H1 (cell line): Measurements from ENCODE around the gene TPPP. TPM values are rescaled to one million over a fixed set of nuclear protein-coding genes. Genes with fewer than 3 reads are reported as not detected.

Source experiments
- CTCF ChIA-PET: fragments of 300-600 bp; sonication (Branson Sonifier 250); formaldehyde crosslinking; loops from one replicate; lab custom pipeline; 2021; ENCODE audit not compliant: partially characterized antibody; lab: Charles Lee
- POLR2A ChIA-PET: fragments of 300-600 bp; sonication (Branson Sonifier 250); formaldehyde crosslinking; loops from one replicate; lab custom pipeline; 2021; ENCODE audit warnings: inconsistent platforms; ENCODE audit not compliant: partially characterized antibody; lab: Charles Lee
- DNase-seq, 2 experiments: peaks; one replicate each; pipeline versions ENCODE4 v3.0.0 to v3.0.0-alpha.2; 2010 to 2022; ENCODE audit warnings: low spot score in 2 of 2, low read depth in 1 of 2, mixed read lengths in 1 of 2
- FAIRE-seq: peaks from 2 replicates; lab custom pipeline; 2011; peaks lifted over from hg19 to GRCh38; lab: Jason Lieb, UNC
- H2AFZ ChIP-seq: 2 replicates; pipeline ENCODE4 v1.8.1; 2012; ENCODE audit warnings: low read length, inconsistent platforms
- H2AK5ac ChIP-seq: 2 replicates; pipeline ENCODE4 v1.6.1; 2013; ENCODE audit warnings: low read depth, low read length
- H2BK120ac ChIP-seq: replicated peaks from 2 replicates; pipeline ENCODE3; 2013; ENCODE audit warnings: low read depth, low read length, inconsistent platforms
- H2BK12ac ChIP-seq: 2 replicates; pipeline ENCODE4 v1.6.1; 2013; ENCODE audit warnings: low read depth, low read length
- H2BK15ac ChIP-seq: 2 replicates; pipeline ENCODE4 v1.6.1; 2013; ENCODE audit warnings: low read length
- H2BK20ac ChIP-seq: 2 replicates; pipeline ENCODE4 v1.6.1; 2013; ENCODE audit warnings: low read length
- H2BK5ac ChIP-seq: 2 replicates; pipeline ENCODE4 v1.6.1; 2013; ENCODE audit warnings: low read depth, low read length
- H3K14ac ChIP-seq: 2 replicates; pipeline ENCODE4 v1.6.1; 2013; ENCODE audit warnings: inconsistent platforms; ENCODE audit not compliant: insufficient read length
- H3K18ac ChIP-seq: 2 replicates; pipeline ENCODE4 v1.6.1; 2013; ENCODE audit warnings: low read length; ENCODE audit errors: extremely low read depth
- H3K23ac ChIP-seq: 2 replicates; pipeline ENCODE4 v1.6.1; 2013; ENCODE audit warnings: inconsistent platforms; ENCODE audit not compliant: insufficient read length
- H3K23me2 ChIP-seq: 2 replicates; pipeline ENCODE4 v1.6.1; 2013; ENCODE audit warnings: low read depth, low read length
- H3K27ac ChIP-seq: 2 replicates; pipeline ENCODE4 v1.6.1; 2011; ENCODE audit warnings: low read depth, low read length, inconsistent platforms
- H3K27me3 ChIP-seq, 4 experiments: replicated peaks in 1 of 4; 1 replicate in 1 of 4; 2 replicates in 3 of 4; pipeline versions ENCODE4 v1.6.1 to v1.8.1; 2011 to 2013; ENCODE audit warnings: low read length in 3 of 4, mild to moderate bottlenecking in 3 of 4, inconsistent platforms in 2 of 4, mixed read lengths in 2 of 4, moderate library complexity in 1 of 4; ENCODE audit not compliant: control insufficient read depth in 3 of 4, insufficient read depth in 3 of 4; ENCODE audit errors: extremely low read depth in 1 of 4
- H3K36me3 ChIP-seq, 4 experiments: 2 replicates each; pipeline versions ENCODE4 v1.6.1 to v1.8.1; 2011 to 2013; ENCODE audit warnings: mild to moderate bottlenecking in 4 of 4, low read length in 3 of 4, moderate library complexity in 2 of 4, control low read depth in 1 of 4, inconsistent platforms in 1 of 4; ENCODE audit not compliant: insufficient read depth in 4 of 4, control insufficient read depth in 2 of 4
- H3K4ac ChIP-seq: replicated peaks from 2 replicates; pipeline ENCODE3; 2013; ENCODE audit warnings: low read length, low read depth, mixed read lengths, inconsistent platforms; ENCODE audit not compliant: insufficient read length
- H3K4me1 ChIP-seq, 4 experiments: replicated peaks in 1 of 4; 1 replicate in 1 of 4; 2 replicates in 3 of 4; pipeline versions ENCODE4 v1.6.1 to v1.8.1; 2011 to 2013; ENCODE audit warnings: low read length in 3 of 4, inconsistent platforms in 2 of 4, mixed read lengths in 1 of 4; ENCODE audit not compliant: insufficient read depth in 4 of 4, control insufficient read depth in 3 of 4
- H3K4me2 ChIP-seq, 2 experiments: 2 replicates each; pipeline versions ENCODE4 v1.6.1 to v1.8.1; 2011 to 2013; ENCODE audit warnings: low read depth in 2 of 2, low read length in 2 of 2, control low read depth in 1 of 2, inconsistent platforms in 1 of 2, mild to moderate bottlenecking in 1 of 2; ENCODE audit not compliant: insufficient read depth in 1 of 2
- H3K4me3 ChIP-seq, 4 experiments: fragments of 200-600, 300-600 bp in 1 of 4; sonication (generic), shearing (Covaris generic), sonication (Bioruptor Twin) in 1 of 4; 2 replicates each; pipeline versions ENCODE4 v1.5.1 to v1.8.1; 2011 to 2016; ENCODE audit warnings: low read length in 4 of 4, low read depth in 3 of 4, control low read depth in 2 of 4, inconsistent platforms in 2 of 4, mild to moderate bottlenecking in 2 of 4, mixed read lengths in 1 of 4, moderate library complexity in 1 of 4; ENCODE audit not compliant: insufficient read depth in 2 of 4; ENCODE audit errors: extremely low read depth in 1 of 4
- H3K56ac ChIP-seq: replicated peaks from 2 replicates; pipeline ENCODE3; 2013; ENCODE audit warnings: low read depth, mild to moderate bottlenecking, mixed read lengths, low read length, inconsistent platforms; ENCODE audit not compliant: insufficient read length
- H3K79me1 ChIP-seq: 2 replicates; pipeline ENCODE4 v1.6.1; 2013; ENCODE audit warnings: low read depth, low read length, control low read depth
- H3K79me2 ChIP-seq, 2 experiments: 2 replicates each; pipeline versions ENCODE4 v1.6.1 to v1.8.1; 2012 to 2013; ENCODE audit warnings: low read length in 2 of 2, mild to moderate bottlenecking in 2 of 2, inconsistent platforms in 1 of 2; ENCODE audit not compliant: insufficient read depth in 2 of 2, control insufficient read depth in 1 of 2
- H3K9ac ChIP-seq, 4 experiments: replicated peaks in 1 of 4; 1 replicate in 1 of 4; 2 replicates in 3 of 4; pipeline versions ENCODE4 v1.6.1 to v1.8.1; 2011 to 2013; ENCODE audit warnings: low read depth in 3 of 4, low read length in 3 of 4, control low read depth in 2 of 4, mild to moderate bottlenecking in 2 of 4, moderate library complexity in 2 of 4, inconsistent platforms in 1 of 4; ENCODE audit errors: extremely low read depth in 1 of 4
- H3K9me3 ChIP-seq, 2 experiments: 2 replicates each; pipeline versions ENCODE4 v1.6.1 to v1.8.1; 2012 to 2013; ENCODE audit warnings: mild to moderate bottlenecking in 2 of 2, moderate library complexity in 2 of 2, control low read depth in 1 of 2, inconsistent platforms in 1 of 2, low read depth in 1 of 2, low read length in 1 of 2, mixed read lengths in 1 of 2; ENCODE audit not compliant: insufficient read depth in 2 of 2
- H4K20me1 ChIP-seq, 2 experiments: replicated peaks in 1 of 2; 2 replicates each; pipeline versions ENCODE3 to v1.8.1; 2011 to 2013; ENCODE audit warnings: inconsistent platforms in 2 of 2, low read length in 2 of 2, mild to moderate bottlenecking in 1 of 2; ENCODE audit not compliant: insufficient read depth in 2 of 2, control insufficient read depth in 1 of 2
- H4K5ac ChIP-seq: 2 replicates; pipeline ENCODE4 v1.6.1; 2013; ENCODE audit warnings: low read length, low read depth, mixed read lengths, inconsistent platforms; ENCODE audit not compliant: insufficient read length
- H4K8ac ChIP-seq: 2 replicates; pipeline ENCODE4 v1.8.0; 2013; ENCODE audit warnings: mild to moderate bottlenecking, moderate library complexity, low read length, inconsistent platforms; ENCODE audit not compliant: insufficient read depth; ENCODE audit errors: extremely low read depth
- H4K91ac ChIP-seq: replicated peaks from 2 replicates; pipeline ENCODE3; 2013; ENCODE audit warnings: low read length, mixed read lengths, inconsistent platforms; ENCODE audit not compliant: insufficient read length
- CBX8 ChIP-seq: fragments of 300-800, 300-1000 bp; sonication (generic); IDR thresholded peaks from 2 replicates; pipeline ENCODE4 v1.7.1; 2016; ENCODE audit warnings: low read depth, low read length, borderline replicate concordance
- EP300 ChIP-seq, 2 experiments: IDR thresholded peaks; 1 replicate in 1 of 2; 2 replicates in 1 of 2; pipeline ENCODE4 v1.6.1; 2011 to 2012; ENCODE audit warnings: low read depth in 2 of 2, low read length in 2 of 2, mild to moderate bottlenecking in 2 of 2, borderline replicate concordance in 1 of 2, inconsistent platforms in 1 of 2, moderate library complexity in 1 of 2
- HDAC6 ChIP-seq: IDR thresholded peaks from one replicate; pipeline ENCODE4 v1.7.1; 2012; ENCODE audit warnings: low read depth, mild to moderate bottlenecking, inconsistent platforms, low read length, moderate library complexity
- JUND ChIP-seq: IDR thresholded peaks from 2 replicates; pipeline ENCODE4 v1.6.1; 2011; ENCODE audit warnings: mild to moderate bottlenecking, improper control_type of control experiment, low read length
- KDM1A ChIP-seq: fragments of 200-600, 300-600 bp; sonication (generic); IDR thresholded peaks from 2 replicates; pipeline ENCODE4 v1.7.1; 2016; ENCODE audit warnings: mild to moderate bottlenecking, low read length, borderline replicate concordance
- MAFK ChIP-seq: IDR thresholded peaks from 2 replicates; pipeline ENCODE4 v1.6.1; 2012; ENCODE audit warnings: low read depth, mild to moderate bottlenecking, improper control_type of control experiment, low read length
- PHF8 ChIP-seq: fragments of 200-600 bp; sonication (generic); conservative IDR thresholded peaks from 2 replicates; pipeline ENCODE4 v1.7.1; 2012; ENCODE audit warnings: low read depth, mild to moderate bottlenecking, inconsistent platforms, low read length, moderate library complexity
- POLR2AphosphoS5 ChIP-seq: IDR thresholded peaks from 2 replicates; pipeline ENCODE4 v1.6.1; 2011; ENCODE audit warnings: low read depth, low read length
- RBBP5 ChIP-seq: IDR thresholded peaks from 2 replicates; pipeline ENCODE4 v1.7.1; 2012; ENCODE audit warnings: low read depth, mild to moderate bottlenecking, inconsistent platforms, low read length, moderate library complexity, borderline replicate concordance
- RNF2 ChIP-seq: fragments of 200-900, 300-1000 bp; sonication (generic); IDR thresholded peaks from 2 replicates; pipeline ENCODE4 v1.7.1; 2016; ENCODE audit warnings: borderline replicate concordance, low read depth, mild to moderate bottlenecking, antibody characterized with exemption, low read length; ENCODE audit not compliant: poor library complexity, severe bottlenecking; ENCODE audit errors: missing control alignments
- RXRA ChIP-seq: IDR thresholded peaks from 2 replicates; pipeline ENCODE4 v1.6.1; 2011; ENCODE audit warnings: low read depth, mild to moderate bottlenecking, low read length, moderate library complexity; ENCODE audit not compliant: insufficient read depth
- SP2 ChIP-seq: IDR thresholded peaks from 2 replicates; pipeline ENCODE4 v1.6.1; 2012; ENCODE audit warnings: mild to moderate bottlenecking, low read length, inconsistent platforms
- TEAD4 ChIP-seq: IDR thresholded peaks from 2 replicates; pipeline ENCODE4 v1.6.1; 2012; ENCODE audit warnings: low read depth, low read length, inconsistent platforms, mixed read lengths
- ZNF274 ChIP-seq: IDR thresholded peaks from 2 replicates; pipeline ENCODE4 v1.7.0; 2012; ENCODE audit warnings: low read length, borderline replicate concordance; ENCODE audit errors: extremely low read depth
- WGBS, 2 experiments: shearing (Covaris generic) in 1 of 2; methylation state at CpG; one replicate each; pipeline versions ENCODE4 v1.1.6 to v1.1.7; 2013 to 2015; ENCODE audit warnings: low lambda C conversion rate in 2 of 2, mixed read lengths in 2 of 2, inconsistent platforms in 1 of 2, low coverage in 1 of 2, missing lambda C conversion rate in 1 of 2; ENCODE audit not compliant: insufficient replicate concordance in 2 of 2, insufficient coverage in 1 of 2, insufficient read length in 1 of 2; ENCODE audit errors: extremely low coverage in 1 of 2, missing lambda C conversion rate in 1 of 2; 5-methylcytosine and 5-hydroxymethylcytosine counted together
- polyA plus RNA-seq, 7 experiments: library from polyadenylated mRNA; depleted of rRNA in 3 of 7; stranded (reverse) in 5 of 7; unstranded in 2 of 7; fragments of >200 nt in 5 of 7; fragments of 200-250 nt in 2 of 7; gene quantifications; 1 replicate in 5 of 7; 2 replicates in 1 of 7; 4 replicates in 1 of 7; pipeline versions ENCODE4 v1.2.1 to v1.2.3, GENCODE V29; 2011 to 2013; ENCODE audit warnings: missing spikeins in 2 of 7, mixed read lengths in 2 of 7
- total RNA-seq: library from RNA; stranded (reverse); fragmentation: NEBNext Ultra II Directional; extraction: Animal tissue kit (Norgen Biotek cat#: 25700); gene quantifications from 2 replicates; pipeline ENCODE4 v1.2.1, GENCODE V29; 2021

Gene TPPP
- total and polyA plus RNA-seq, 2 of the 8 experiments (the other 6 are each of a cell fraction or from before 2014, with no cell fraction given), result 0.36 to 0.93 TPM

DNA sequence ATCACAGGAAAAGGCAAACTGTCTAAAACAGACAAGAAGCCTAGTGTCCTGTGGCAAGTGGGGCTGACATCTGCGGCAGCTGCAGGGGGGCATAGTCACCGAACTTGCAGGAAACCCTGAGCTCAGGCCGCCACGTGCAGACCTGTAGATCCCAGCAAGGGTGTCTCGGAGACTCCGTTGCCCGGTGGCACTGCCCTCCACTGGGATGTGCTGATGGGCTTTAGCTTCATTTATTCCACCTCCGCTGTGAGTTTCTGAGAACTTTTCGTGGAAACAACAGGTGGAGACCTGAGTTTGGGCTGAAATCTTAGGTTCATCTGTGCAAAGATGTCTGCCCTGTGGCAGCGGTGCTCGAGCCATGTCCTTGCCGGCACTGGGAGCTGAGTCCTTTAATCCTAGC, 59.0 kb downstream of the TPPP start:
- no peak overlapping the region for H2BK120ac ChIP-seq
- no peak overlapping the region for H3K4me3 ChIP-seq
- no peak overlapping the region for H3K23ac ChIP-seq
- no peak overlapping the region for H3K18ac ChIP-seq
- no peak overlapping the region for H4K91ac ChIP-seq
- FAIRE-seq (no peak), DNase-seq (peak in 1 of 2 experiments; percentile 39)
- H2AFZ ChIP-seq, result no peak overlapping the region
- no peak overlapping the region for H2BK15ac ChIP-seq
- H3K79me2 ChIP-seq, result 0 out of 4 replicates have a peak, but pooled peaks cover 0 to under 1% of the 10 kb centered on the region in 2 experiments
- H3K79me1 ChIP-seq, result no peaks in the 10 kb centered on the region
- peaks cover 5 to 10% of the 10 kb centered on the region in 2 experiments for H4K20me1 ChIP-seq
- H3K4me2 ChIP-seq, result no peak overlapping the region
- no peak overlapping the region for H4K5ac ChIP-seq
- no peak overlapping the region for H3K14ac ChIP-seq
- H2BK20ac ChIP-seq, result no peak overlapping the region
- H3K27ac ChIP-seq, result no peak overlapping the region
- no peaks in the 10 kb centered on the region for H3K27me3 ChIP-seq
- no peak overlapping the region for H3K4ac ChIP-seq
- H3K56ac ChIP-seq, result no peak overlapping the region
- no peak overlapping the region for H2BK5ac ChIP-seq
- H3K4me1 ChIP-seq, result no peaks in the 10 kb centered on the region
- no peak overlapping the region for H2BK12ac ChIP-seq
- ChIA-PET CTCF (interaction anchor here (1.3 kb wide), 1 partner anchor 9 kb away, joined by 4 read pairs; no protein-coding TSS in a partner anchor), POLR2A (no interaction called here)
- peaks cover 16 to 39% (median 27%) of the 10 kb centered on the region in 4 experiments; a peak in 6 of 8 replicates for H3K36me3 ChIP-seq
- no peak overlapping the region for H3K9ac ChIP-seq
- WGBS, 2 experiments, result 93% methylated on average over 12 of the region's 12 CpGs; no CpG with 5 or more reads in 1 of the 2 experiments
- no peak overlapping the region for H4K8ac ChIP-seq
- no peaks in the 10 kb centered on the region for H3K9me3 ChIP-seq
- no peak overlapping the region for H2AK5ac ChIP-seq
- no peaks in the 10 kb centered on the region for H3K23me2 ChIP-seq
- no peak for TF ChIP-seq MAFK
- TF ChIP-seq SP2, result no peak
- no peak for TF ChIP-seq KDM1A
- no peak for TF ChIP-seq PHF8
- TF ChIP-seq JUND, result no peak
- TF ChIP-seq RNF2, result no peak
- no peak for TF ChIP-seq RXRA
- TF ChIP-seq POLR2AphosphoS5, result no peak
- no peak for TF ChIP-seq ZNF274
- no peak for TF ChIP-seq CBX8
- no peak for TF ChIP-seq TEAD4
- TF ChIP-seq EP300 (IDR thresholded peaks at IDR 0.05; ENCODE audit: borderline replicate concordance in 1 of 2, low read depth in 2 of 2, low read length in 2 of 2), result no peak
- TF ChIP-seq RBBP5, result no peak
- TF ChIP-seq HDAC6, result no peak
